UCSD-AML1 (cell line): ENCODE results near the gene CNOT4.

ENCODE experiments used
- DNase-seq: peaks from one replicate; lab custom pipeline; 2025; ENCODE audit not compliant: unreplicated experiment; lab: John Stamatoyannopoulos, UW

The CNOT4 gene

DNA sequence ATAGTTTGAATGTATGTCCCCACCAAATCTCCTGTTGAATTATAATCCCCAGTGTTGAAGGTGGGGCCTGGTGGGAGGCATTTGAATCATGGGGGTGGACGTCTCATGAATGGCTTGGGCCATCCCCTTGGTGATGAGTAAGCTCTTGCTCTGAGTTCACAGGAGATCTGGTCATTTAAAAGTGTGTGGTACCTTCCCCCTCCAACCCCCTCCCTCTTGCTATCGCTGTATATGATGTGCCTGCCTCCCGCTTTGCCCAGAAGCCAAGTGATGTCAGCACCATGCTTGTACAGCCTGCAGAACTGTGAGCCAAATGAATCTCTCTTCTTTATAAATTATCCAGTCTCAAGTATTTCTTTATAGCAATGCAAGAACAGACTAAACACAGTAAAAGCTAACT lies 103.0 kb downstream of the CNOT4 start:
- DNase-seq: no peak

- no peak for DNase-seq
Observed at GRCh38 chr7:135405969-135406368, 103.9 kb downstream of the CNOT4 start.

DNA sequence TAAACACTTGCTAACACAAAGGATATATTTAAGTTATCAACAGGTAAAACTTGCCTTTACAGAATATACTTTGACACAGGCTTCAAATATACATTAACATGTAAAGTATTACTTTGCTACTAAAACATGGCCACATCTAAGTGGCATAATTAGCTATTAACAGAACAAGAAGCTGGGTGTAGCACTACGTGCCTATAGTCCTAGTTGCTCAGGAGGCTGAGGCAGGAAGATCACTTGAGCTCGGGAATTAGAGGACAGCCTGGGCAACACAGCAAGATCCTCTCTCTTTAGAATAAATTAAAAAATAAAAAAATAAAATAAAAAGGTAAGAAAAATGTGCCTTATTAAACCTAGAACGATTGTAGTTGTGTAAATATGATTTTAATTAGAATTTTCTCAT lies 106.6 kb downstream of the CNOT4 start:
- DNase-seq: no peak

DNA sequence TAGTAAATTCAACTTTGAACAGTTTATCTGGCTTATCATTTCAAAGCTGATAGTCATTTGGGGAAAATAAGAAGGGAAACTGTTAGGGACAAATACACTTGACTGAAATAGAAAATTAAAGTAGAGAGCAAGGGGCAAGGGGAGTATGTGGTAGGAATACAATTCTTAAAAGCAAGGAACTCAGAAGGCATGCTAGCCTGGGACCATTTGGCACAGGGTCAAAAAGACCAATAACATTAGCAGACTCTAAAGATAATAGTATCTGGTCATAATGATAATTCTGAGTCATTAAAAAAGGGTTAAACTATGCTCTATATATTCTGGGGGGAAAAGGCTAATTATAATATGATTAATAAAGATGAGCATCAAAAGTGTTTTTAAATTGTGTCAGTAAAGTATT lies 112.2 kb downstream of the CNOT4 start:
- DNase-seq: no peak

GRCh38 chr7:135392701-135393100 lies 117.2 kb downstream of the CNOT4 start:
- DNase-seq: no peak

DNA sequence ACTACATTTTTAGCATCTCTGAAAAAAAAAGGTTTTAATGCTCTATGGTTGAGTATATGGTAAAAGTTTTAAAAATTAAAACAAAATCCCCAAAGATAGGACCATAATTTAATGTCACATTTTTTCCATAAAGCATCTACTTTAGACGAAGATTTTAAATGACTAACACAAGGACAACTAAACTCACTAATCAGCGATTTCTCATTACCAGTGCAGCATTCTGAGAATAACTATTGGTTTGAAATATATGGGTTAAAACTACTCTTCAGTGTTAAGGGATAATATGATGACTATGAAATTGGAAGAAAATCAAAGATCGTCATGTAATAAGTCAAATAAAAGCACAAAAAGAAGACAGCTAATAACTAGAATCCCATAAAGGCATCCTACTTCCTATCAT lies 118.4 kb downstream of the CNOT4 start:
- no peak for DNase-seq

- DNase-seq: no peak
Observed at GRCh38 chr7:135390829-135391228, 119.1 kb downstream of the CNOT4 start.

DNA sequence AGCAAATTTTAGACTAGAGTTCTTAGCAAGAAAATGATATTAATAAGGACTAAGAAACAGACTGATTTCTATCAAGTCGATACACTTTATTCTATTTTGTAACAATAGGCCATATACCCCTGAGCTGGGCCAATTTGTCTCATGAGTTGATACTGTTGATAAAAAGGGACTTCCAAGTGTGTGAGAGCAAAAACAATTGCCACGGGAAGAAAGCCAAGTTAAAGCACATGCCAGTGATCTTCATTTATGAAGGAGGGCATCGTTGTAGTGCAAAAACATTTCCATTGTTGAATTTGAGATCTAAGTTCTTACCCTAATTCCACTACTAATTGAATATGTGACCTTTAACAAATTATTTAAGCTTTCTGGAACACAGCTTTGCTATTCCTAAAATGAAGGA lies 119.9 kb downstream of the CNOT4 start:
- no peak for DNase-seq

- DNase-seq: no peak
Observed at GRCh38 chr7:135388616-135389015, 121.3 kb downstream of the CNOT4 start.

GRCh38 chr7:135386776-135387175 lies 123.1 kb downstream of the CNOT4 start:
- DNase-seq: no peak

DNA sequence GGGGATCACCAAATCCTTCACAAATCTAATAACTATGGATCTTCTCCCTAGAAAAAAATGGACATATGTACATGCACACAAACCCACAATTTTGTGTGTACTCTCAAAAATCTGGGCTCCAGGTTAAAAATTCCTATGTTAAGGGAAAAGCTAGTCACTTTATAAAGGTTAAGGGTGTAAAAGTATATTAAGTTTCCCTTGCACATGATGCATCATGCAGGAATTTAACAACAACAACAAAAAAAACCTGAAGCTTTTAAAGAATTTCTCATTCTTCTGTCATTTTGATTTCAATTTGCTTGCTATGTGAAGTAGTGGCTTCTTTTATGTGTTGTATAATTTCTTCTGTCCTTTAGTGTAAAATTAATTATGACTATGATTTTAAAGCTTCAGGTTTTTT lies 123.7 kb downstream of the CNOT4 start:
- no peak for DNase-seq

DNA sequence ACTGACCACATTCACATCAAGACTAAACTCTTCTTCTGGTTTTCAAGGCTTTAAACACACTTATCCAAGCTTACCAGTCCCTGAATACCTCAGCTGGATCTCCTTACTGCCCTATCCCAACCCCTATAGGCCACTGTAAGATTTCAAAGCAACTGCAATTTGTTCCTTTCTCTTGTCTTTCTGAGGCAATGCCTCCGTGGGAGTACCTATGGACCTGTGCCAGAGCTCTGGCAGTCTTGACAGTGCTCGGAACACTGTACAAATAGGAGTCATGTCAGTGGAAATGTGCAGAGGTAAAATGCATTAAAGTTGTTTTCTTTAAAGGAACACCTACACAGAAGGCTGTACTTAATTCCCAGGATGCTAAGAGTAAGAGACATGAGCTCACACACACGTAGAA lies 124.7 kb downstream of the CNOT4 start:
- DNase-seq: no peak

- DNase-seq: no peak
Observed at GRCh38 chr7:135383525-135384175, 126.3 kb downstream of the CNOT4 start.

DNA sequence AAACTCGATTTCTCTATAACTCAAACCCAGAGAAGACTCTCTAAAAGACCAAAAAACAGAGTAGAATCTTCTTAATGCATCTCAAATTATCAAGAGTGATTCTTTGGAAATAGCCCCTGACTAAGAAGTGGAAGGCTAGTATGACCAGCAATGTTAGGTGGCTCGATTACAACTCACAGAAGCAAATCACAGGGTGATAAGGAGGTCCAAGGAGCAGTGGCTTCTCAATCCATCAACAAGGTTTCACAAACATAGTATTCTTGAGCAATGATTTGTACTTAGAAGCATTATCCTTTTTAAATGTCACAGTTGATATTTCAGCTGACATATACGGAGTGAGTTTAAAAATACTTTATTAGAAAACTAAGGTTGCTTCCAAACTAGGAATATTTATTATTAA lies 127.7 kb downstream of the CNOT4 start:
- DNase-seq: no peak

DNA sequence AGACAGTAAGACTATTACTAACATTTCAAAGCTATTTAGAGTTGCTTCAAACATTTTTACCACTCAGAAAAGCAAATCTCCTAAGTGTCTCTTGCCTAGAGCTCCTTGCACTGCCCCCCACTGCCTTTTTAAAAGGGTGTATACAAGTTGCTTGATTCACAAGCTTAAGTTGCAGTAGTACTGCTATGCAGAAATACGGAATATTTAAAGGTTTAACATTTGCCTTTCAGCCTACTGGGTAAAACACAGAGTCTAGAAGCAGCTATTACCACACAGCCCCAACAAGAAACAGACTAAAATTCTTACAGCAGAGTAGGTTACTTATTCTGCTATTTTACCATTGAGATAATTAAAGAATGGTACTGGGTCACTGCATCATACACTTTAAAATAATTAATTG lies 128.5 kb downstream of the CNOT4 start:
- no peak for DNase-seq

GRCh38 chr7:135380351-135380750 lies 129.6 kb downstream of the CNOT4 start:
- DNase-seq: no peak

DNA sequence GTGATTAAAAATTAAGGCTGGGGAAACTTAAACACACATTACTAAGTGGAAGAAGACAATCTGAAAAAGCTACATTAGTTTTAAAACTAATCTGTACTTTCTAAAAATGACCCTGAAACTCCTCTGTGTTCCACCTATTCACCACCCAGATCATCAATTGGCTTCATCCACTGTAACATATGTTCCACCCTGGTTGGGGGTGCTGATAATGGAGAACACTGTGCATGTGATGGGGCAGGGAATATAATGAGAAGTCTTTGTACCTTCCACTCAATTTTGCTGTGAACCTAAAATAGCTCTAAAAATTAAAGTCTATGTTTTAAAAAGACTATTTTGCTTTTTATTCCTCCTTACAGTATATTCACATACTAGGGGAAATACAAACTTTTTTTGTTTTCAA lies 132.7 kb downstream of the CNOT4 start:
- DNase-seq: no peak

GRCh38 chr7:135375908-135376699 lies 133.8 kb downstream of the CNOT4 start:
- no peak for DNase-seq

GRCh38 chr7:135374736-135375135 lies 135.2 kb downstream of the CNOT4 start:
- no peak for DNase-seq

- no peak for DNase-seq
Observed at GRCh38 chr7:135372222-135372621, 137.7 kb downstream of the CNOT4 start.

DNA sequence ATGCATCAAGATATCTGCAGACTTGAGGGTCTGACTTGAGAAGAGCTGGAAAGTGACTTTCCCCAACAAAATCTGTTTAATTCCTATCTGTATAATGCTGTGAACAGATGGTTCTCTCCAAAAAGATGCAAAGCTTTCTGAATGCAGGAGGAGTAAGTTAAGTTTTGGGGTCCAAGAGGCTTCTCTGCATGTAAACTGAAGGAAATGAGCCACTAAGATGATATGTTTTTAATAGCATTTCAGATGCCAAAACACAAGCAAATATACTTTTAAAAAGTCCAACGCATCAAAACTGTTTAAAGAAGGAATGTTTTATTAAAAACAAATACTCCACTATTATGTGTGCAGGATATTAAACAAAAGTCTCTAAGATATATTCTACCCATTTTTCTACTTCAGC lies 139.2 kb downstream of the CNOT4 start:
- no peak for DNase-seq

DNA sequence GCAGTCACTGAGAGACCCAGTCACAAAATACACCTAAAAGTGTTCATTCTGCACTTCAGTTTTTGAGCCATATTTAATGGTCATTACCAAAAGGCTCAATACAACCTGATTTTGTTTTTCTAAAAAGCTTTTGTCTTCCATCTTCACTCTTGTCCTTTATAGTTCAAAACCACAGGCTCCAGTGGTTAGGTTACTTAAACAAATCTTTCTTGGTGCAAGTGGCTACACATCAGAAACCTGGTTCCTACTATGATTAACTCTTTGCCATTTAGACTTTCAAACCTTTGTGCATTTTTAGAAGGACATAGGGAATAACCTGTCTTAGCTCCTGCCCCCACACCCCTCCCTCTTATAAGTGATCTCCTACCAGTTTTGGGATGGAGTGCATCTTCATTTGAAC lies 140.5 kb downstream of the CNOT4 start:
- no peak for DNase-seq
